ENCODE data around the gene GORAB. TPM values are rescaled to one million over a fixed set of nuclear protein-coding genes. Genes with fewer than 3 reads are reported as not detected.
A peak's percentile ranks its signal among the peaks of the same experiment; 100 is the strongest.

Gene GORAB
- polyA plus RNA-seq, 1 of the 3 experiments (the other 2 are of a cell fraction), result 10.5 TPM

DNA sequence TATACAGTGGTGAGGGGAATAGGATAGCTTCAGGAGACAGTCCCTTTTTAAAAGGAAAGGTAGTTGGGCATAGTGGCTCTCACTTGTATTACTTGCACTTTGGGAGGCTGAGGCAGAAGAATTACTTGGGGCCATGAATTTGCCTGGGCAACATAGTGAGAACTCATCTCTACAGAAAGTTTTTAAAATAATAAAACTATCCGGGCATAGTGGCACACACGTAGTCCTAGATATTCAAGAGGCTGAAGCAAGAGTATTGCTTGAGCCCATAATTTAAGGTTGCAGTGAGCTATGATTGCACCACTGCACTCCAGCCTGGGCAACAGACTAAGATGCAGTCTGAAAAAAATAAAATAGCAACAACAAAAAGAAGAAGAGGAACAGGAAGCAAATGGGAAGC lies 27.2 kb downstream of the GORAB start (continued):
- no peak for TF ChIP-seq SMC3 (IDR thresholded peaks at IDR 0.05; ENCODE audit: low read depth, low read length)

DNA sequence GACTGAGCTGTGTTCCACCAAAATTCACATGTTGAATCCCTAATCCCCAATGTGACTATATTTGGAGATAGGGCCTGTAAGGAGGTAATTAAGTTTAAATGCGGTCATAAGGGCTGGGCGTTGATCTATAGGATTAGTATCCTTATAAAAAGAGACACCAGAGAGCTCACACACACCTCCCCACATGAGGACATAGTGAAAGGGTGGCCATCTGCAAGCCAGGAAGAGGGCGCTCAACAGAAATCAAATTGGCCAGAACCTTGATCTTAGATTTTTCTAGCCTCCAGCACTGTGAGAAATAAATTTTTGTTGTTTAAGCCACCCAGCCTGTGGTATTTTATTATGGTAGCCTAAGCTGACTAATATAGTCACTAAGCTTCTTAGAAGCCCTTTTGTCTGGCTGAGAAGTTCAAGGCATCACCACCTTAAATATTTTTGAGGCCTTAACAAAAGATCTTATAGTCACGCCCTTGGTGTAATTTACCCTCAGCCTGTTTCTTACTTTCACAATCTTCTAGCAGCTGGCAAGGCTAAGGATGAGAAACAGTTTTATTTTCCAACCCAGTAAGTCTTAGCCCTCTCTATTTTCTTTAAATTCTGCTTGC lies 28.8 kb downstream of the GORAB start:
- no peak overlapping the region for H3K27ac ChIP-seq (ENCODE audit: low read depth in 2 of 2, low read length in 1 of 2)
- ChIA-PET POLR2A (no interaction called here), CTCF (no interaction called here)
- H3K4me1 ChIP-seq (ENCODE audit: control insufficient read depth in 1 of 2, insufficient read depth in 2 of 2, low read depth in 1 of 2, low read length in 1 of 2), result peaks cover 8 to 28% of the 10 kb centered on the region in 2 experiments
- no peak for TF ChIP-seq RCOR1 (IDR thresholded peaks at IDR 0.05; ENCODE audit: low read length)
- TF ChIP-seq, protein P1, sequence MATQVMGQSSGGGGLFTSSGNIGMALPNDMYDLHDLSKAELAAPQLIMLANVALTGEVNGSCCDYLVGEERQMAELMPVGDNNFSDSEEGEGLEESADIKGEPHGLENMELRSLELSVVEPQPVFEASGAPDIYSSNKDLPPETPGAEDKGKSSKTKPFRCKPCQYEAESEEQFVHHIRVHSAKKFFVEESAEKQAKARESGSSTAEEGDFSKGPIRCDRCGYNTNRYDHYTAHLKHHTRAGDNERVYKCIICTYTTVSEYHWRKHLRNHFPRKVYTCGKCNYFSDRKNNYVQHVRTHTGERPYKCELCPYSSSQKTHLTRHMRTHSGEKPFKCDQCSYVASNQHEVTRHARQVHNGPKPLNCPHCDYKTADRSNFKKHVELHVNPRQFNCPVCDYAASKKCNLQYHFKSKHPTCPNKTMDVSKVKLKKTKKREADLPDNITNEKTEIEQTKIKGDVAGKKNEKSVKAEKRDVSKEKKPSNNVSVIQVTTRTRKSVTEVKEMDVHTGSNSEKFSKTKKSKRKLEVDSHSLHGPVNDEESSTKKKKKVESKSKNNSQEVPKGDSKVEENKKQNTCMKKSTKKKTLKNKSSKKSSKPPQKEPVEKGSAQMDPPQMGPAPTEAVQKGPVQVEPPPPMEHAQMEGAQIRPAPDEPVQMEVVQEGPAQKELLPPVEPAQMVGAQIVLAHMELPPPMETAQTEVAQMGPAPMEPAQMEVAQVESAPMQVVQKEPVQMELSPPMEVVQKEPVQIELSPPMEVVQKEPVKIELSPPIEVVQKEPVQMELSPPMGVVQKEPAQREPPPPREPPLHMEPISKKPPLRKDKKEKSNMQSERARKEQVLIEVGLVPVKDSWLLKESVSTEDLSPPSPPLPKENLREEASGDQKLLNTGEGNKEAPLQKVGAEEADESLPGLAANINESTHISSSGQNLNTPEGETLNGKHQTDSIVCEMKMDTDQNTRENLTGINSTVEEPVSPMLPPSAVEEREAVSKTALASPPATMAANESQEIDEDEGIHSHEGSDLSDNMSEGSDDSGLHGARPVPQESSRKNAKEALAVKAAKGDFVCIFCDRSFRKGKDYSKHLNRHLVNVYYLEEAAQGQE (IDR thresholded peaks at IDR 0.05; ENCODE audit: low read depth, low read length), result no peak
- no peak for TF ChIP-seq FOXM1 (IDR thresholded peaks at IDR 0.05; ENCODE audit: low read depth)
- TF ChIP-seq NFIC (IDR thresholded peaks at IDR 0.05; ENCODE audit: borderline replicate concordance), result no peak
- no peaks in the 10 kb centered on the region for H3K9me3 ChIP-seq
- no peaks in the 10 kb centered on the region for H3K9me2 ChIP-seq
- H4K20me1 ChIP-seq (ENCODE audit: insufficient read depth), result no peaks in the 10 kb centered on the region
- no peak overlapping the region for H3K9ac ChIP-seq
- H3F3A ChIP-seq (replicated peaks; ENCODE audit: insufficient read depth), result peaks cover 16% of the 10 kb centered on the region
- H2AFZ ChIP-seq (ENCODE audit: low read depth), result no peak overlapping the region
- no peak overlapping the region for H3K4me2 ChIP-seq
- H3K4me3 ChIP-seq (ENCODE audit: low read depth in 2 of 2, low read length in 1 of 2), result no peak overlapping the region
- 83% methylated on average over 4 of the region's 4 CpGs for WGBS (ENCODE audit: low lambda C conversion rate)
- no peak for DNase-seq
- no peaks in the 10 kb centered on the region for H3K79me2 ChIP-seq (ENCODE audit: insufficient read depth)
- no peaks in the 10 kb centered on the region for H3K27me3 ChIP-seq (ENCODE audit: insufficient read depth)
- peaks cover 0 to 8% of the 10 kb centered on the region in 2 experiments for H3K36me3 ChIP-seq (replicated peaks in 1 of 2; ENCODE audit: control insufficient read depth in 1 of 2, insufficient read depth in 2 of 2, low read length in 1 of 2)

DNA sequence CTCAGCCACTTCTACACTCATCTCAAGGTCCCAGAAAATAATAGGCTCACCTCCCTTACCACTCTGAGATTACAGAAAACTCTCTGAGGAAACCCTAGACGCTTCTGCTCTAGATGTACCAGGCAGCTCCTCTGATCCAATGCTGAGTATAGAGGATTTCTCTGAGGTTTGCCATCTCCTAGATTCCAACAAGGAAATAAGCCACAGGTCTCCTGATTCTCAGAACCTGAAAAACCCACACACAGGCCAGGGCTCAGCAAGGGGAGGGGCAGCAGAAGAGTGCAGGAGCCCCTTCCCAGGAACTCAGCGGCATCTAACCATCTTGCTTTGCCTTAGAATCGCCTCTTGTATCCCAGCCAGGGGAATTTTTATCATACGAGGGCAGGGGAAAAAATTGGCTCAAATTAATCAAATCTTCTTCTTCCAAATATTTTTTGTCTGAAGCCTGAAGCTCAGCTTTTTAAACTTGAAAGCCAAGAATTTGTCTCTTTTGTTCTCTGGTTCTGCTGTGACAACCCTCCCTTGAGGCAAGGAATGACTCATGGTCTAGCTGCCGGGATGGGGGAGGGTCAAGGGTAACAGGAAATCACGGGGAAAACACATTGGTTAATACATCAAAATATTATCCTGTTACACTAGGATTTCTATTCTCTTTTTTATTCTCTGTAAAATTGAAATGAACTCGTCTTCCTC lies 30.8 kb downstream of the GORAB start:
- H3K9me2 ChIP-seq, result no peaks in the 10 kb centered on the region
- H3K9ac ChIP-seq, result peak overlapping the region; percentile 72
- TF ChIP-seq FOSL2 (IDR thresholded peaks at IDR 0.05; ENCODE audit: borderline replicate concordance, low read depth) (peak; percentile 96), RCOR1 (IDR thresholded peaks at IDR 0.05; ENCODE audit: low read length) (no peak), JUND (IDR thresholded peaks at IDR 0.05) (peak; percentile 93), SIN3A (IDR thresholded peaks at IDR 0.05; ENCODE audit: borderline replicate concordance, low read depth, low read length) (peak; percentile 52; the same call in 1 of the 2 replicates), TEAD4 (IDR thresholded peaks at IDR 0.05; ENCODE audit: borderline replicate concordance, insufficient read depth) (0 out of 2 replicates have a peak, but pooled peaks have one; percentile 13), TCF12 (IDR thresholded peaks at IDR 0.05) (peak; percentile 81), RXRA (IDR thresholded peaks at IDR 0.05; ENCODE audit: borderline replicate concordance, low read depth) (no peak), POLR2AphosphoS5 (IDR thresholded peaks at IDR 0.05; ENCODE audit: low read depth, low read length) (peak; percentile 42; the same call in 1 of the 2 replicates), ELF1 (IDR thresholded peaks at IDR 0.05) (peak; percentile 25; the same call in 1 of the 2 replicates), SMC3 (IDR thresholded peaks at IDR 0.05; ENCODE audit: low read depth, low read length) (no peak), TAF1 (IDR thresholded peaks at IDR 0.05; ENCODE audit: borderline replicate concordance, low read depth, low read length) (peak; percentile 34; the same call in 1 of the 2 replicates), MXI1 (IDR thresholded peaks at IDR 0.05; ENCODE audit: low read depth, low read length) (no peak), EP300 (IDR thresholded peaks at IDR 0.05; ENCODE audit: borderline replicate concordance in 1 of 2, low read depth in 1 of 2, low read length in 1 of 2) (peak; percentile 11 to 73; a peak in 2 of 4 replicates), RFX5 (IDR thresholded peaks at IDR 0.05; ENCODE audit: low read length) (no peak)
- TF ChIP-seq, protein P2, sequence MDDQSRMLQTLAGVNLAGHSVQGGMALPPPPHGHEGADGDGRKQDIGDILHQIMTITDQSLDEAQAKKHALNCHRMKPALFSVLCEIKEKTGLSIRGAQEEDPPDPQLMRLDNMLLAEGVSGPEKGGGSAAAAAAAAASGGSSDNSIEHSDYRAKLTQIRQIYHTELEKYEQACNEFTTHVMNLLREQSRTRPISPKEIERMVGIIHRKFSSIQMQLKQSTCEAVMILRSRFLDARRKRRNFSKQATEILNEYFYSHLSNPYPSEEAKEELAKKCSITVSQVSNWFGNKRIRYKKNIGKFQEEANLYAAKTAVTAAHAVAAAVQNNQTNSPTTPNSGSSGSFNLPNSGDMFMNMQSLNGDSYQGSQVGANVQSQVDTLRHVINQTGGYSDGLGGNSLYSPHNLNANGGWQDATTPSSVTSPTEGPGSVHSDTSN (IDR thresholded peaks at IDR 0.05), result peak; percentile 57
- TF ChIP-seq, protein P3, sequence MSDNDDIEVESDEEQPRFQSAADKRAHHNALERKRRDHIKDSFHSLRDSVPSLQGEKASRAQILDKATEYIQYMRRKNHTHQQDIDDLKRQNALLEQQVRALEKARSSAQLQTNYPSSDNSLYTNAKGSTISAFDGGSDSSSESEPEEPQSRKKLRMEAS (IDR thresholded peaks at IDR 0.05; ENCODE audit: low read depth), result peak; percentile 83
- TF ChIP-seq, protein P4, sequence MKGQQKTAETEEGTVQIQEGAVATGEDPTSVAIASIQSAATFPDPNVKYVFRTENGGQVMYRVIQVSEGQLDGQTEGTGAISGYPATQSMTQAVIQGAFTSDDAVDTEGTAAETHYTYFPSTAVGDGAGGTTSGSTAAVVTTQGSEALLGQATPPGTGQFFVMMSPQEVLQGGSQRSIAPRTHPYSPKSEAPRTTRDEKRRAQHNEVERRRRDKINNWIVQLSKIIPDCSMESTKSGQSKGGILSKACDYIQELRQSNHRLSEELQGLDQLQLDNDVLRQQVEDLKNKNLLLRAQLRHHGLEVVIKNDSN (IDR thresholded peaks at IDR 0.05; ENCODE audit: borderline replicate concordance, low read depth), result peak; percentile 53
- no peaks in the 10 kb centered on the region for H3K27me3 ChIP-seq (ENCODE audit: insufficient read depth)
- peak overlapping the region in 1 of 2 experiments; percentile 11; a peak in 2 of 4 replicates for H3K4me3 ChIP-seq (ENCODE audit: low read depth in 2 of 2, low read length in 1 of 2)
- peaks cover 8 to 28% of the 10 kb centered on the region in 2 experiments for H3K4me1 ChIP-seq (ENCODE audit: control insufficient read depth in 1 of 2, insufficient read depth in 2 of 2, low read depth in 1 of 2, low read length in 1 of 2)
- H3K4me2 ChIP-seq, result peak overlapping the region; percentile 75
- no peaks in the 10 kb centered on the region for H4K20me1 ChIP-seq (ENCODE audit: insufficient read depth)
- CTCF ChIA-PET, result no interaction called here
- WGBS (ENCODE audit: low lambda C conversion rate), result 21% methylated on average over 7 of the region's 7 CpGs
- H2AFZ ChIP-seq (ENCODE audit: low read depth), result peak overlapping the region; percentile 88
- H3K27ac ChIP-seq (ENCODE audit: low read depth in 2 of 2, low read length in 1 of 2), result peak overlapping the region; percentile 94
- POLR2A ChIA-PET, result no interaction called here
- no peaks in the 10 kb centered on the region for H3K9me3 ChIP-seq
- H3F3A ChIP-seq (replicated peaks; ENCODE audit: insufficient read depth), result peaks cover 16% of the 10 kb centered on the region
- no peaks in the 10 kb centered on the region for H3K79me2 ChIP-seq (ENCODE audit: insufficient read depth)
- H3K36me3 ChIP-seq (replicated peaks in 1 of 2; ENCODE audit: control insufficient read depth in 1 of 2, insufficient read depth in 2 of 2, low read length in 1 of 2), result peaks cover 0 to 8% of the 10 kb centered on the region in 2 experiments
- peak; percentile 6 for DNase-seq
